ENCODE results near the gene ARHGAP26. TPM values are rescaled to one million over a fixed set of nuclear protein-coding genes. Genes with fewer than 3 reads are reported as not detected.
A peak's percentile ranks its signal among the peaks of the same experiment; 100 is the strongest.

Gene ARHGAP26
- total RNA-seq, 1 donor from 2014 or later: 7.1 TPM

GRCh38 chr5:143213851-143214363 lies 443.7 kb downstream of the ARHGAP26 start:
- ATAC-seq: no peak

- no peak for ATAC-seq
Measured at GRCh38 chr5:143214458-143214857, 444.3 kb downstream of the ARHGAP26 start.

GRCh38 chr5:143214890-143215289 lies 444.7 kb downstream of the ARHGAP26 start:
- ATAC-seq: no peak

- ATAC-seq: no peak
Measured at GRCh38 chr5:143215690-143216089, 445.5 kb downstream of the ARHGAP26 start.

GRCh38 chr5:143216211-143216610 lies 446.0 kb downstream of the ARHGAP26 start:
- ATAC-seq: no peak

GRCh38 chr5:143217065-143217803 lies 447.1 kb downstream of the ARHGAP26 start:
- ATAC-seq: peak; percentile 60

GRCh38 chr5:143217804-143218160 lies 447.6 kb downstream of the ARHGAP26 start:
- ATAC-seq: no peak

- no peak for ATAC-seq
Measured at GRCh38 chr5:143218517-143219170, 448.5 kb downstream of the ARHGAP26 start.

GRCh38 chr5:143219696-143220095 lies 449.5 kb downstream of the ARHGAP26 start:
- ATAC-seq: no peak

- no peak for ATAC-seq
Measured at GRCh38 chr5:143220748-143221251, 450.6 kb downstream of the ARHGAP26 start.

- peak; percentile 32 for ATAC-seq
Measured at GRCh38 chr5:143222287-143223231, 452.4 kb downstream of the ARHGAP26 start.

- ATAC-seq: no peak
Measured at GRCh38 chr5:143224672-143225071, 454.5 kb downstream of the ARHGAP26 start.

GRCh38 chr5:143225511-143225910 lies 455.3 kb downstream of the ARHGAP26 start:
- ATAC-seq: no peak

GRCh38 chr5:143226361-143226760 lies 456.2 kb downstream of the ARHGAP26 start:
- ATAC-seq: no peak

GRCh38 chr5:143226872-143227271 lies 456.7 kb downstream of the ARHGAP26 start:
- ATAC-seq: no peak

- no peak for ATAC-seq
Measured at GRCh38 chr5:143227301-143227700, 457.1 kb downstream of the ARHGAP26 start.

- ATAC-seq: no peak
Measured at GRCh38 chr5:143228597-143229293, 458.6 kb downstream of the ARHGAP26 start.

- ATAC-seq: no peak
Measured at GRCh38 chr5:143229426-143229895, 459.3 kb downstream of the ARHGAP26 start.

GRCh38 chr5:143229896-143230675 lies 459.9 kb downstream of the ARHGAP26 start:
- no peak for ATAC-seq

GRCh38 chr5:143230676-143230996 lies 460.5 kb downstream of the ARHGAP26 start:
- no peak for ATAC-seq

- no peak for ATAC-seq
Measured at GRCh38 chr5:143231416-143231815, 461.2 kb downstream of the ARHGAP26 start.

Measured in esophagus mucosa (tissue), 1 donor.